Measurements from ENCODE around the gene RALGDS. TPM values are rescaled to one million over a fixed set of nuclear protein-coding genes. Genes with fewer than 3 reads are reported as not detected.

RALGDS gene
- total and polyA plus RNA-seq, 9 of the 15 experiments (the other 6 are each of a cell fraction or from before 2014, with no cell fraction given) = 0.75 to 43.3 (median 27.1) TPM

- TF ChIP-seq ZNF277 (CRISPR knock-in tag; IDR thresholded peaks at IDR 0.05; ENCODE audit: borderline replicate concordance) (no peak), CCAR2 (IDR thresholded peaks at IDR 0.05; ENCODE audit: low read depth, low read length) (no peak), MCM5 (IDR thresholded peaks at IDR 0.05; ENCODE audit: low read depth) (no peak), FOXJ2 (tag; IDR thresholded peaks at IDR 0.05) (no peak), FOXP4 (CRISPR knock-in tag; IDR thresholded peaks at IDR 0.05; ENCODE audit: borderline replicate concordance) (no peak), TAF15 (IDR thresholded peaks at IDR 0.05; ENCODE audit: low read depth, low read length) (no peak), SMAD1 (IDR thresholded peaks at IDR 0.05; ENCODE audit: low read depth, low read length, partially characterized antibody) (no peak), TSC22D4 (tag; IDR thresholded peaks at IDR 0.05) (no peak), MYNN (IDR thresholded peaks at IDR 0.05) (no peak), MYNN (CRISPR knock-in tag; IDR thresholded peaks at IDR 0.05) (no peak), ZBTB49 (CRISPR knock-in tag; IDR thresholded peaks at IDR 0.05; ENCODE audit: borderline replicate concordance) (no peak), JUN (IDR thresholded peaks at IDR 0.05; ENCODE audit: borderline replicate concordance, low read depth, low read length) (peak; percentile 70), JUN (CRISPR knock-in tag; IDR thresholded peaks at IDR 0.05; ENCODE audit: borderline replicate concordance) (no peak), JUND (IDR thresholded peaks at IDR 0.05; ENCODE audit: borderline replicate concordance, low read depth, low read length) (peak; percentile 91), JUND (tag; IDR thresholded peaks at IDR 0.05; ENCODE audit: borderline replicate concordance, low read depth, low read length) (no peak; the same call in 2 of the 3 replicates), PTTG1 (tag; IDR thresholded peaks at IDR 0.05; ENCODE audit: low read depth) (no peak), TRIM28 (IDR thresholded peaks at IDR 0.05) (0 out of 2 replicates have a peak, but pooled peaks have one; percentile 70), TEAD1 (CRISPR knock-in tag; IDR thresholded peaks at IDR 0.05) (no peak), CBX3 (IDR thresholded peaks at IDR 0.05; ENCODE audit: borderline replicate concordance in 1 of 2, low read length in 2 of 2) (no peak), L3MBTL2 (IDR thresholded peaks at IDR 0.05) (peak; percentile 68), ZNF3 (CRISPR knock-in tag; IDR thresholded peaks at IDR 0.05) (no peak)
These were observed 2.0 kb upstream of the RALGDS start (continued) for GRCh38 chr9:133122935-133123611.
